Breast epithelium (tissue), 4 donors: ENCODE results near the gene WLS. TPM values are rescaled to one million over a fixed set of nuclear protein-coding genes. Genes with fewer than 3 reads are reported as not detected.
A peak's percentile ranks its signal among the peaks of the same experiment; 100 is the strongest.

Experiments
- DNase-seq, 2 donors: peaks; one replicate each; pipeline ENCODE4 v3.0.0-alpha.2; 2019; ENCODE audit warnings: low spot score in 2 of 2
- H3K27ac ChIP-seq, 2 donors: fragments of 200-600 bp; sonication (generic) in 1 of 2; one replicate each; pipeline ENCODE4 v1.5.1; 2016 to 2019; ENCODE audit warnings: mild to moderate bottlenecking in 1 of 2
- H3K27me3 ChIP-seq, 2 donors: fragments of 200-600 bp; sonication (generic) in 1 of 2; one replicate each; pipeline versions ENCODE4 v1.5.1 to v1.6.0; 2017 to 2019; ENCODE audit warnings: control low read depth in 1 of 2, mild to moderate bottlenecking in 1 of 2
- H3K36me3 ChIP-seq: fragments of 200-600 bp; one replicate; pipeline ENCODE4 v1.5.1; 2019
- H3K4me1 ChIP-seq, 2 donors: fragments of 200-600 bp; sonication (generic); one replicate each; pipeline ENCODE4 v1.5.1; 2016 to 2019; ENCODE audit warnings: control low read depth in 1 of 2
- H3K4me3 ChIP-seq, 3 donors: fragments of 200-600 bp; sonication (generic); 1 replicate in 2 of 3; 2 replicates in 1 of 3; pipeline ENCODE4 v1.5.1; 2016 to 2019; ENCODE audit warnings: mild to moderate bottlenecking in 3 of 3, moderate library complexity in 2 of 3
- H3K9me3 ChIP-seq, 2 donors: fragments of 200-600 bp; sonication (generic) in 1 of 2; one replicate each; pipeline ENCODE4 v1.5.1; 2016 to 2019; ENCODE audit warnings: control low read depth in 1 of 2
- POLR2A ChIP-seq: fragments of 450-650 bp; IDR thresholded peaks from one replicate; pipeline ENCODE4 v1.6.1; 2016; ENCODE audit warnings: antibody characterized with exemption, mild to moderate bottlenecking, moderate library complexity
- POLR2AphosphoS5 ChIP-seq, 3 donors: sonication (generic); formaldehyde crosslinking; IDR thresholded peaks; one replicate each; pipeline ENCODE4 v1.6.1; 2017; ENCODE audit warnings: antibody characterized with exemption in 3 of 3
- intact Hi-C: fragments of 100-400 bp; cut with DNase I; formaldehyde crosslinking; loops from one replicate; pipeline ENCODE4 v1.15.1; 2023; ENCODE audit warnings: low total_unique reads
- total RNA-seq, 3 donors: library from RNA; depleted of rRNA; stranded (reverse); fragments of >200 nt; gene quantifications; one replicate each; pipeline ENCODE4 v1.1.0, GENCODE V29; 2016
- TF ChIP-seq, protein P1 (sequence below), 3 donors: fragments of 450-650 bp; IDR thresholded peaks; one replicate each; pipeline ENCODE4 v1.5.1; 2016 to 2017; ENCODE audit warnings: antibody characterized with exemption in 3 of 3, mild to moderate bottlenecking in 3 of 3, moderate library complexity in 3 of 3

The WLS gene
- total RNA-seq, 3 donors from 2014 or later, result 61.9 to 76.3 (median 62.8) TPM

GRCh38 chr1:68255301-68255700 lies 23.0 kb upstream of the WLS start:
- intact Hi-C loops, result no loop called here
- DNase-seq, result no peak
- Histone ChIP-seq H3K4me1 (no peaks in the 10 kb centered on the region), H3K36me3 (no peaks in the 10 kb centered on the region), H3K27me3 (no peaks in the 10 kb centered on the region), H3K4me3 (no peak overlapping the region), H3K9me3 (no peaks in the 10 kb centered on the region), H3K27ac (no peak overlapping the region)
- no peak for TF ChIP-seq POLR2AphosphoS5 (IDR thresholded peaks at IDR 0.05)
- TF ChIP-seq POLR2A, result no peak
- TF ChIP-seq, protein P1, sequence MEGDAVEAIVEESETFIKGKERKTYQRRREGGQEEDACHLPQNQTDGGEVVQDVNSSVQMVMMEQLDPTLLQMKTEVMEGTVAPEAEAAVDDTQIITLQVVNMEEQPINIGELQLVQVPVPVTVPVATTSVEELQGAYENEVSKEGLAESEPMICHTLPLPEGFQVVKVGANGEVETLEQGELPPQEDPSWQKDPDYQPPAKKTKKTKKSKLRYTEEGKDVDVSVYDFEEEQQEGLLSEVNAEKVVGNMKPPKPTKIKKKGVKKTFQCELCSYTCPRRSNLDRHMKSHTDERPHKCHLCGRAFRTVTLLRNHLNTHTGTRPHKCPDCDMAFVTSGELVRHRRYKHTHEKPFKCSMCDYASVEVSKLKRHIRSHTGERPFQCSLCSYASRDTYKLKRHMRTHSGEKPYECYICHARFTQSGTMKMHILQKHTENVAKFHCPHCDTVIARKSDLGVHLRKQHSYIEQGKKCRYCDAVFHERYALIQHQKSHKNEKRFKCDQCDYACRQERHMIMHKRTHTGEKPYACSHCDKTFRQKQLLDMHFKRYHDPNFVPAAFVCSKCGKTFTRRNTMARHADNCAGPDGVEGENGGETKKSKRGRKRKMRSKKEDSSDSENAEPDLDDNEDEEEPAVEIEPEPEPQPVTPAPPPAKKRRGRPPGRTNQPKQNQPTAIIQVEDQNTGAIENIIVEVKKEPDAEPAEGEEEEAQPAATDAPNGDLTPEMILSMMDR (IDR thresholded peaks at IDR 0.05), result no peak

DNA sequence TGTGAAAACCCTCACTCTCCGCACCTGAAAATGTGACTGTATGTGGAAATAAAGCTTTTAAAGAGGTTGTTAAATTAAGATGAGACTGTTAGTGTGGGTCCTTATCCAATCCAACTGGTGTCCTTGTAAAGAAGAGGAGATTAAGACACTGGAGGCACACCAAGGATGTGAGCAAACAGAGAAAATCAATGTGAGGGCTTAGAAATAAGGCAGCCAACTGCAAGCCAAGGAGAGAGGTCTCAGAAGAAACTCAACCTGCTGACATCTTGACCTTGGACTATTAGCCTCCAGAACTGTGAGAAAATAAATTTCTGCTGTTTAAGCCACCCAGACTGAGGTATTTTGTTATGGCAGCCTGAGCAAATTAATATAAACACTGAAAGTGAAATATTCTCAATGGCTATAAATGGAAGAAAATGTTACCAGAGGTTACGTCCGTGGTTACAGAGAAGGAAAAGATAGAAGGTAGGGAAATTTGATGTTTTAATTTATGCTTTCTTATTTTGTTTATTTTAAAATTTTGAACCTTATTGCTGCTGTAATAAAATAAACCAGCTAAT lies 22.4 kb upstream of the WLS start:
- intact Hi-C loops, result no loop called here
- no peak overlapping the region for H3K4me3 ChIP-seq
- DNase-seq, result no peak
- no peaks in the 10 kb centered on the region for H3K4me1 ChIP-seq
- H3K27ac ChIP-seq, result no peak overlapping the region
- no peaks in the 10 kb centered on the region for H3K36me3 ChIP-seq
- peaks cover 0 to 4% of the 10 kb centered on the region in 2 donors for H3K9me3 ChIP-seq
- no peaks in the 10 kb centered on the region for H3K27me3 ChIP-seq
- TF ChIP-seq POLR2A, result no peak
- TF ChIP-seq, protein P1 (IDR thresholded peaks at IDR 0.05), result no peak
- no peak for TF ChIP-seq POLR2AphosphoS5 (IDR thresholded peaks at IDR 0.05)

GRCh38 chr1:68237040-68237439 lies 4.7 kb upstream of the WLS start:
- TF ChIP-seq, protein P1 (IDR thresholded peaks at IDR 0.05), result no peak
- TF ChIP-seq POLR2A (no peak), POLR2AphosphoS5 (IDR thresholded peaks at IDR 0.05) (no peak)
- Histone ChIP-seq H3K27ac (no peak overlapping the region), H3K9me3 (no peaks in the 10 kb centered on the region), H3K36me3 (no peaks in the 10 kb centered on the region), H3K4me1 (no peaks in the 10 kb centered on the region), H3K27me3 (no peaks in the 10 kb centered on the region), H3K4me3 (no peak overlapping the region)
- intact Hi-C loops, result no loop called here
- DNase-seq, result no peak

DNA sequence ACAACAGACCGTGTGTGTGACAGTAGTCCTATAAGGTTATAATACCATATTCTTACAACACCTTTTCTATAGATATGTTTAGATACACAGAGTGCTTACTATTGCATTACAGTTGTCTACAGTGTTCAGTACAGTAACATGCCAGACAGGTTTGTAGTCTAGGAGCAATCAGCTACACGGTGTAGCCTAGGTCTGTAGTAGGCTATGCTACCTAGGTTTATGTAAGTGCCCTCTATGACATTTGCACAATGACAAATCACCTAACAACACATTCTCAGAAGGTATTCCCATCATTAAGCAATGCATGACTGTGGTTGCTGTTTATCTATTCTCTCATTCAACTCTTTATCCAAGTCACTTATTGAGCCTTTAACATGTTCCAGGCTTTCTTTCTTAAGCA lies 1.8 kb upstream of the WLS start:
- TF ChIP-seq POLR2AphosphoS5 (IDR thresholded peaks at IDR 0.05), result no peak
- TF ChIP-seq POLR2A, result no peak
- TF ChIP-seq, protein P1 (IDR thresholded peaks at IDR 0.05), result no peak
- Histone ChIP-seq H3K36me3 (no peaks in the 10 kb centered on the region), H3K27ac (no peak overlapping the region), H3K9me3 (no peaks in the 10 kb centered on the region), H3K27me3 (no peaks in the 10 kb centered on the region), H3K4me1 (peaks cover 0 to 5% of the 10 kb centered on the region in 2 donors), H3K4me3 (no peak overlapping the region)
- no peak for DNase-seq
- intact Hi-C loops, result no loop called here

DNA sequence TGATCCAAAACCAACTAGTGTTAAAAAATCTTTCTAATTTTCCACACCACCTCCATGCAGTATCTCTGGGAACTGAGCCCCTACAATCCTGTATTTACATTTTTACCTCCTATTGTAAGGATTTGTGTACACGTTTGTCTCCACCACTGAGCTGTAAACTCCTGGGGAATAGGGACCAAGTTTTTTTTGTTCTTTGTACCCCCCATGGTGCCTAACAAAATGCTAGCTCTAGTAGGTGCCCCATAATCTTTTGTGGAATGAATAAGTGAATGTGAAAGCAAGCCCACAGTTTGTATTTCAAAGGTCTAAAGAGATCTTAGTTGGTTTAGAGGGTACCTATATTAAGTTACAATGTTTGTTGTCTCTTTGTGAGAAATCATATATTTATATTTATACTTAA lies 879 bp upstream of the WLS start:
- H3K27me3 ChIP-seq, result no peaks in the 10 kb centered on the region
- DNase-seq, result no peak
- no peaks in the 10 kb centered on the region for H3K36me3 ChIP-seq
- TF ChIP-seq POLR2A, result no peak
- TF ChIP-seq, protein P1 (IDR thresholded peaks at IDR 0.05), result no peak
- no peak for TF ChIP-seq POLR2AphosphoS5 (IDR thresholded peaks at IDR 0.05)
- peaks cover 0 to 5% of the 10 kb centered on the region in 2 donors for H3K4me1 ChIP-seq
- intact Hi-C loops, result no loop called here
- no peaks in the 10 kb centered on the region for H3K9me3 ChIP-seq
- peak overlapping the region; percentile 88 to 92 for H3K27ac ChIP-seq
- peak overlapping the region; percentile 69 to 85 (median 74) for H3K4me3 ChIP-seq
